Loucy (cell line): Measurements from ENCODE around the gene CTNNA2.
"Not testable (repeated sequence)": the region's sequence is repeated elsewhere in the genome, so short reads cannot be mapped to it uniquely, and the experiment has no call there.

Experiments used
- H2AFZ ChIP-seq: fragments of 200-600 bp; sonication (generic); 2 replicates; pipeline ENCODE4 v1.6.0; 2016; ENCODE audit warnings: antibody characterized with exemption, mild to moderate bottlenecking, low read length, moderate library complexity
- H3F3A ChIP-seq: fragments of 200-600 bp; 2 replicates; pipeline ENCODE4 v1.6.0; 2016; ENCODE audit warnings: antibody characterized with exemption, low read depth, mild to moderate bottlenecking
- H3K27me3 ChIP-seq: fragments of 200-600 bp; sonication (generic); 2 replicates; pipeline ENCODE4 v1.6.1; 2014; ENCODE audit warnings: low read length, mild to moderate bottlenecking; ENCODE audit not compliant: insufficient read depth, poor library complexity, severe bottlenecking
- H3K36me3 ChIP-seq: fragments of 200-600 bp; sonication (generic); 2 replicates; pipeline ENCODE4 v1.6.1; 2016; ENCODE audit warnings: low read length; ENCODE audit not compliant: insufficient read depth
- H3K4me1 ChIP-seq: fragments of 200-600 bp; sonication (generic); 2 replicates; pipeline ENCODE4 v1.5.1; 2014; ENCODE audit warnings: low read length, mild to moderate bottlenecking; ENCODE audit not compliant: insufficient read depth, poor library complexity, severe bottlenecking
- H3K4me2 ChIP-seq: fragments of 200-600 bp; sonication (generic); 2 replicates; pipeline ENCODE4 v1.6.0; 2014; ENCODE audit warnings: antibody characterized with exemption, low read length, low read depth, mild to moderate bottlenecking; ENCODE audit not compliant: poor library complexity, severe bottlenecking
- H3K4me3 ChIP-seq: fragments of 200-600 bp; sonication (generic); 2 replicates; pipeline ENCODE4 v1.5.1; 2014; ENCODE audit warnings: low read length, mild to moderate bottlenecking, mixed read lengths; ENCODE audit not compliant: poor library complexity, severe bottlenecking
- H3K79me2 ChIP-seq: fragments of 200-600 bp; sonication (generic); 2 replicates; pipeline ENCODE4 v1.6.1; 2014; ENCODE audit warnings: low read length; ENCODE audit not compliant: insufficient read depth
- H3K9ac ChIP-seq: fragments of 200-600 bp; sonication (generic); 2 replicates; pipeline ENCODE4 v1.6.0; 2014; ENCODE audit warnings: mild to moderate bottlenecking, low read depth, low read length, moderate library complexity; ENCODE audit not compliant: poor library complexity, severe bottlenecking
- H3K9me2 ChIP-seq: fragments of 200-600 bp; sonication (generic); replicated peaks from 2 replicates; pipeline ENCODE4 v1.6.1; 2016; ENCODE audit warnings: low read depth, low read length, mixed read lengths
- H3K9me3 ChIP-seq: fragments of 200-600 bp; sonication (generic); 2 replicates; pipeline ENCODE4 v1.6.1; 2014; ENCODE audit warnings: mild to moderate bottlenecking, antibody characterized with exemption, low read length, low read depth; ENCODE audit not compliant: insufficient read depth
- H4K20me1 ChIP-seq: fragments of 200-600 bp; sonication (generic); 2 replicates; pipeline ENCODE4 v1.6.0; 2014; ENCODE audit warnings: antibody characterized with exemption, low read length, mild to moderate bottlenecking; ENCODE audit not compliant: insufficient read depth, poor library complexity, severe bottlenecking
- EZH2phosphoT487 ChIP-seq: fragments of 200-600 bp; IDR thresholded peaks from 2 replicates; pipeline ENCODE4 v1.6.1; 2018; ENCODE audit warnings: antibody characterized with exemption, mild to moderate bottlenecking, moderate library complexity, borderline replicate concordance
- TF ChIP-seq, protein P1 (sequence below): fragments of 200-600 bp; sonication (generic); conservative IDR thresholded peaks from 2 replicates; pipeline ENCODE4 v1.5.1; 2014; ENCODE audit warnings: mild to moderate bottlenecking, antibody characterized with exemption, low read length

CTNNA2 gene

DNA sequence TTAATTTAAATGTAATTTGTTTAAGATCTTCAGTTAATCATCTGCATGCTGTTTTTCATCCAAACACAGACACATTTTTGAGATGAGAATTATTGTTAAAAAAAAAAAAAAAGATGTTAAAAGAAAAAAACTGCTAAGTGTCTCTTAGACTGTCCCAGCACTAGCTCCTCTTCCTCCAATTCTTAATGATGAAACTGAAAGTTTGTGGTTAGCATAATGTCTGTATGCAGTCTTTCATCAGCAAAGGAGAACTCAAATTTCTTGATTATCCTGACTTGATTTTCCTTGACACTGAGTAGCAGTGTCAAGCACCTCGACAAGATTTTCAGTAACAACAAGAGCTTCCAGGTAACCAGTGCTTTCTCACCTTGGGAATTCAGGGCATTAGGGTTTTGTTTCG lies 517.3 kb downstream of the CTNNA2 start:
- Histone ChIP-seq H3K27me3 (no peaks in the 10 kb centered on the region), H3K36me3 (no peaks in the 10 kb centered on the region), H3K4me3 (no peak overlapping the region), H3K79me2 (no peaks in the 10 kb centered on the region), H3F3A (no peaks in the 10 kb centered on the region), H3K4me2 (no peak overlapping the region), H3K9ac (no peak overlapping the region), H3K9me3 (no peaks in the 10 kb centered on the region), H3K9me2 (no peaks in the 10 kb centered on the region), H4K20me1 (no peaks in the 10 kb centered on the region), H3K4me1 (no peaks in the 10 kb centered on the region), H2AFZ (no peak overlapping the region)
- TF ChIP-seq, protein P1, sequence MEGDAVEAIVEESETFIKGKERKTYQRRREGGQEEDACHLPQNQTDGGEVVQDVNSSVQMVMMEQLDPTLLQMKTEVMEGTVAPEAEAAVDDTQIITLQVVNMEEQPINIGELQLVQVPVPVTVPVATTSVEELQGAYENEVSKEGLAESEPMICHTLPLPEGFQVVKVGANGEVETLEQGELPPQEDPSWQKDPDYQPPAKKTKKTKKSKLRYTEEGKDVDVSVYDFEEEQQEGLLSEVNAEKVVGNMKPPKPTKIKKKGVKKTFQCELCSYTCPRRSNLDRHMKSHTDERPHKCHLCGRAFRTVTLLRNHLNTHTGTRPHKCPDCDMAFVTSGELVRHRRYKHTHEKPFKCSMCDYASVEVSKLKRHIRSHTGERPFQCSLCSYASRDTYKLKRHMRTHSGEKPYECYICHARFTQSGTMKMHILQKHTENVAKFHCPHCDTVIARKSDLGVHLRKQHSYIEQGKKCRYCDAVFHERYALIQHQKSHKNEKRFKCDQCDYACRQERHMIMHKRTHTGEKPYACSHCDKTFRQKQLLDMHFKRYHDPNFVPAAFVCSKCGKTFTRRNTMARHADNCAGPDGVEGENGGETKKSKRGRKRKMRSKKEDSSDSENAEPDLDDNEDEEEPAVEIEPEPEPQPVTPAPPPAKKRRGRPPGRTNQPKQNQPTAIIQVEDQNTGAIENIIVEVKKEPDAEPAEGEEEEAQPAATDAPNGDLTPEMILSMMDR: no peak

DNA sequence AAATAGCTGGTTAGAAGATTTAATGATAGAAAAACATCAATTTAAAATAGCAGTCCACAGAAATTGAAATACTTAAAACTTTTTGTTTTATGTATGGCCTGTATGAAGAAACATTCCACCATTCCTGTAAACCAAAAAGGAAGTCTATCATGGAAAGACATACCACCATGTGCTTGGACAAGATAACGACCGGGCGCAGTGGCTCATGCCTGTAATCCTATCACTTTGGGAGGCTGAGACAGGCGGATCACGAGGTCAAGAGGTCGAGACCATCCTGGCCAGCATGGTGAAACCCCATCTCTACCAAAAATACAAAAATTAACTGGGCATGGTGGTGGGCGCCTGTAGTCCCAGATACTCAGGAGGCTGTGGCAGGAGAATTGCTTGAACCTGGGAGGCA lies 519.8 kb downstream of the CTNNA2 start:
- H3K79me2 ChIP-seq: not testable (repeated sequence)

DNA sequence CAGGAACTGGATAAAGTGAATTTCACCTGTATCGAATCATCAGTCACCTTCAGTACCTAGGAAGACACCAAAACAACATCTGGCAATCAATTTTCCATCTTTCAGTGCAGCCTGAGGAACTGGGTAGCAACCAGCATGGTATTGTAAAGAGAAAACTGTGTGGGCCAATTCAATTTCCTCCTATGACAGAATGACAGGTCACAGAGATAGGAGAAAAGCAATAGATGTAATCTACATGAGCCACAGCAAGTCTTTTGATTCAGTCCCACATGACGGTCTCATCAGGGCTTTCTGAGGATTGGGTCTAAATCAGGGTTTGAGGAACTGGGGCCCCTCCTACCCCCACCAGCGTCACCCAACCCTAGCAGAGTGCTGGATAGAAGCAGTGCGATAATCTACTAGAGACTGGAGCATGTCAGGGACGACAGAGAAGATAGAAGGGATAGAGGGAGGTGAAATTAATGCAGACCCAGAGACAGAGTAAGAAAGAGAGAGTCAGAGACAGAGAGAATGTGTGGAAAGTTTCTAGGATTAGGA lies 523.0 kb downstream of the CTNNA2 start:
- TF ChIP-seq EZH2phosphoT487: no peak
- TF ChIP-seq, protein P1: no peak
- H3K27me3 ChIP-seq: no peaks in the 10 kb centered on the region
- no peak overlapping the region for H2AFZ ChIP-seq
- H3K36me3 ChIP-seq: no peaks in the 10 kb centered on the region
- H3K9me2 ChIP-seq: no peaks in the 10 kb centered on the region
- no peaks in the 10 kb centered on the region for H3K4me1 ChIP-seq
- no peak overlapping the region for H3K4me3 ChIP-seq
- no peaks in the 10 kb centered on the region for H3F3A ChIP-seq
- no peak overlapping the region for H3K9ac ChIP-seq
- H3K9me3 ChIP-seq: no peaks in the 10 kb centered on the region
- no peaks in the 10 kb centered on the region for H3K79me2 ChIP-seq
- H4K20me1 ChIP-seq: no peaks in the 10 kb centered on the region
- H3K4me2 ChIP-seq: no peak overlapping the region

More for the DNA sequence above, 519.8 kb downstream of the CTNNA2 start:
- not testable (repeated sequence) for H3K4me2 ChIP-seq, H3K4me1 ChIP-seq, H3K27me3 ChIP-seq, H3K9ac ChIP-seq, H4K20me1 ChIP-seq, H3K36me3 ChIP-seq, H3K4me3 ChIP-seq, H2AFZ ChIP-seq, H3K9me2 ChIP-seq, H3K9me3 ChIP-seq, H3F3A ChIP-seq

DNA sequence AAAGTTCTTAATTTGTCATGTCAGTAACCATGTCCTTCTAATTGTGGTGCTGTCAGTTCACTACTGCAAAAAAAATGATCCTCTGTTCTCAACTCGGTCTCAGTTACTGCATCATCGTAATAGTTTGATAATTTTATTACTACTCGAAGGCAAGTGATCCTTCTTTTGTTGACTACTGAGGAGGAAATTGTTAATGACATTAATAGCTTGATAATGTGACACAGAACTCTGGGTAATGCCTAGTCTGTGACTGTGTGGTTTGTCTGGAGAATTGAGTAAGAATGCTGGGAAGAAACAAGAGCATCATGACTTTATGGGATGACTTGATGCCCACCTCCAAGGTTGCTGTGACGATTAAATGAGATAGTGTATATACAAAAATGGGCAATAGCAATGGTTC lies 524.5 kb downstream of the CTNNA2 start:
- Histone ChIP-seq H3K36me3 (no peaks in the 10 kb centered on the region), H3K9ac (no peak overlapping the region), H3K9me3 (no peaks in the 10 kb centered on the region), H2AFZ (no peak overlapping the region), H3K27me3 (no peaks in the 10 kb centered on the region), H3F3A (no peaks in the 10 kb centered on the region), H4K20me1 (no peaks in the 10 kb centered on the region), H3K4me3 (no peak overlapping the region), H3K4me2 (no peak overlapping the region), H3K9me2 (no peaks in the 10 kb centered on the region), H3K4me1 (no peaks in the 10 kb centered on the region), H3K79me2 (no peaks in the 10 kb centered on the region)
- no peak for TF ChIP-seq EZH2phosphoT487
- TF ChIP-seq, protein P1: no peak
